Measurements from ENCODE around the gene FNDC3A.

FNDC3A gene

DNA sequence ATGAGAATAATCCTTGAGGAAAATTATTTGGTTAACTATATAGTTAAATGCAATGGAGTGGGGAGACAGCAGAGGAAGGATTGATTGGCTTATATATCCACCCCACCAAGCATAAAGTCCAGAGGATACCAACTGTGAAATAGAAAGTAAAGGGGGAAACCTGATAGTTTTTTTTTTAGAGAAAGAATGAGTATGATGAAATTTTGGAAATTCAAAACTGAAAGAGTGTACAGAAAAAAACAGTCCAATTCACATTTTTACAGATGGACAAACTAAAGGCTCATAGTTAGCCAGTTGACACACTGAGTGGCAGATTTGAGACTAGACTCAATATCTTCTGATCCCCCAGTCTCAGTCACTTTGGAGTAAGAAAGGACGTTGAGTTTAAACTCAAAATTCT lies 51.1 kb downstream of the FNDC3A start:
- TF ChIP-seq, protein P1, sequence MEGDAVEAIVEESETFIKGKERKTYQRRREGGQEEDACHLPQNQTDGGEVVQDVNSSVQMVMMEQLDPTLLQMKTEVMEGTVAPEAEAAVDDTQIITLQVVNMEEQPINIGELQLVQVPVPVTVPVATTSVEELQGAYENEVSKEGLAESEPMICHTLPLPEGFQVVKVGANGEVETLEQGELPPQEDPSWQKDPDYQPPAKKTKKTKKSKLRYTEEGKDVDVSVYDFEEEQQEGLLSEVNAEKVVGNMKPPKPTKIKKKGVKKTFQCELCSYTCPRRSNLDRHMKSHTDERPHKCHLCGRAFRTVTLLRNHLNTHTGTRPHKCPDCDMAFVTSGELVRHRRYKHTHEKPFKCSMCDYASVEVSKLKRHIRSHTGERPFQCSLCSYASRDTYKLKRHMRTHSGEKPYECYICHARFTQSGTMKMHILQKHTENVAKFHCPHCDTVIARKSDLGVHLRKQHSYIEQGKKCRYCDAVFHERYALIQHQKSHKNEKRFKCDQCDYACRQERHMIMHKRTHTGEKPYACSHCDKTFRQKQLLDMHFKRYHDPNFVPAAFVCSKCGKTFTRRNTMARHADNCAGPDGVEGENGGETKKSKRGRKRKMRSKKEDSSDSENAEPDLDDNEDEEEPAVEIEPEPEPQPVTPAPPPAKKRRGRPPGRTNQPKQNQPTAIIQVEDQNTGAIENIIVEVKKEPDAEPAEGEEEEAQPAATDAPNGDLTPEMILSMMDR (IDR thresholded peaks at IDR 0.05) = no peak

GRCh38 chr13:49029570-49029969 lies 53.9 kb downstream of the FNDC3A start:
- TF ChIP-seq, protein P1 (IDR thresholded peaks at IDR 0.05) = no peak

GRCh38 chr13:49030213-49030612 lies 54.5 kb downstream of the FNDC3A start:
- TF ChIP-seq, protein P1 (IDR thresholded peaks at IDR 0.05) = no peak

- TF ChIP-seq, protein P1 (IDR thresholded peaks at IDR 0.05) = no peak
Observed at GRCh38 chr13:49040872-49041271, 65.2 kb downstream of the FNDC3A start.

DNA sequence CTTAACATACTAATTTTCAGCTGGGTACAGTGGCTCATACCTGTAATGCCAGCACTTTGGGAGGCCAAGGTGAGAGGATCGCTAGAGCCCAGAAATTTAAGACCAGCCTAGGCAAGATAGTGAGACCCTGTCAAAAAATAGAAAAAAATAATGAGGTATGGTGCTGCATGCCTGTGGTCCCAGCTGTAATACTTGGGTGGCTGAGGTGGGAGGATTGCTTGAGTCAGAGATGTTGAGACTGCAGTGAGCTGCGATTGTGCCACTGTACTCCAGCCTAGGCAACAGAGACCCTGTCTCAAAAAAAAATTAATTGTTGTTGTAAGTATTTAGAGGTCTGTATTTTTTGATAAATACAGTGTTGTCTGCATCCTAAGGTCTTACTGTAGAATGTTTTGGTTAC lies 66.8 kb downstream of the FNDC3A start:
- TF ChIP-seq, protein P1 (IDR thresholded peaks at IDR 0.05) = no peak

DNA sequence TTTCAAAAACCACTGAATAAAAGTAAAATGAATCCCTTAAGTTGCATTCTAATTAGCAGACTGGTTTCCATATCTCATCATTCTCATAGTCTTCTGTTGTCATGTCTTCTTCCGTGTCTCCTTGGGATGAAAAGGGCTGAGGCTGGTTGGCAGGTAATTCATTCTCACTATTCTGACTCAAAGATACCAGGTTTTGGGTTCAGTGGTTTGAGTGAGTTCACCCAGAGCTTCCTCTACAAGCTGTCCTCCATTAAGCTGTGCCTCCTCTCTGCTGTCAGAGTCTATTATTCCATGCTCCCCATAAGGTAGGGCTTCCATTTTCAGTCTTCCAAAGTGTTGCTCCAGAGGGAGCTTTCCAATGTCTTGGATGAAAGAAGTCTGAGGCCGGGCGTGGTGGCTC lies 68.3 kb downstream of the FNDC3A start:
- TF ChIP-seq, protein P1 (IDR thresholded peaks at IDR 0.05) = no peak

DNA sequence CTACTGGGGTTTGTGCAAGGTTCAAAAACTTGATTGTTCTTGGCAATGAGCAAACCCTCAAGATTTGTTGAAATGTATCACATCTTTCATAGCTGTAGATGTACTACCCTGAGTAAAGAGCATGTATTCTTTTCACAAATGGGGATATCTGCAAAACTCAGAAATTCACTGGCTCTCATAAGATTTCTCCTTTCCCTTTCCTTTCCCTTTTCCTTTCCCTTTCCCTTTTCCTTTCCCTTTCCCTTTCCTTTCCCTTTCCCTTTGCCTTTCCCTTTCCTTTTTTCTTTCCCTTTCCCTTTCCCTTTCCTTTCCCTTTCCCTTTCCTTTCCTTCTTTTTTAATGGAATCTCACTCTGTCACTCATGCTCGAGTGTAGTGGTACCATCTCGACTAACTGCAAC lies 69.1 kb downstream of the FNDC3A start:
- TF ChIP-seq, protein P1 (IDR thresholded peaks at IDR 0.05) = no peak

GRCh38 chr13:49046002-49046401 lies 70.3 kb downstream of the FNDC3A start:
- TF ChIP-seq, protein P1 (IDR thresholded peaks at IDR 0.05) = no peak
